ENCODE data around the gene SLC25A34.

The SLC25A34 gene

GRCh38 chr1:15712168-15712567, 23.9 kb upstream of the SLC25A34 start:
- DNase-seq (ENCODE audit: low read depth in 4 of 4, low spot score in 1 of 4) = no peak

GRCh38 chr1:15714406-15715136, 21.5 kb upstream of the SLC25A34 start:
- DNase-seq (ENCODE audit: low read depth in 4 of 4, low spot score in 1 of 4) = no peak

- no peak for DNase-seq (ENCODE audit: low read depth in 4 of 4, low spot score in 1 of 4)
These were observed 18.5 kb upstream of the SLC25A34 start for GRCh38 chr1:15717418-15718125.

- no peak for DNase-seq (ENCODE audit: low read depth in 4 of 4, low spot score in 1 of 4)
These were observed 17.9 kb upstream of the SLC25A34 start for GRCh38 chr1:15718199-15718601.

- no peak for DNase-seq (ENCODE audit: low read depth in 4 of 4, low spot score in 1 of 4)
These were observed 16.5 kb upstream of the SLC25A34 start for GRCh38 chr1:15719381-15720120.

GRCh38 chr1:15720861-15721260, 15.2 kb upstream of the SLC25A34 start:
- DNase-seq (ENCODE audit: low read depth in 4 of 4, low spot score in 1 of 4) = no peak

- DNase-seq (ENCODE audit: low read depth in 4 of 4, low spot score in 1 of 4) = no peak
These were observed 13.6 kb upstream of the SLC25A34 start for GRCh38 chr1:15722411-15722810.

GRCh38 chr1:15722836-15723532, 13.1 kb upstream of the SLC25A34 start:
- no peak for DNase-seq (ENCODE audit: low read depth in 4 of 4, low spot score in 1 of 4)

GRCh38 chr1:15723631-15724246, 12.3 kb upstream of the SLC25A34 start:
- no peak for DNase-seq (ENCODE audit: low read depth in 4 of 4, low spot score in 1 of 4)

- DNase-seq (ENCODE audit: low read depth in 4 of 4, low spot score in 1 of 4) = no peak
These were observed 10.8 kb upstream of the SLC25A34 start for GRCh38 chr1:15724949-15725880.

- no peak for DNase-seq (ENCODE audit: low read depth in 4 of 4, low spot score in 1 of 4)
These were observed 9.6 kb upstream of the SLC25A34 start for GRCh38 chr1:15726508-15726907.

GRCh38 chr1:15727021-15727420, 9.0 kb upstream of the SLC25A34 start:
- no peak for DNase-seq (ENCODE audit: low read depth in 4 of 4, low spot score in 1 of 4)

GRCh38 chr1:15727424-15727823, 8.6 kb upstream of the SLC25A34 start:
- DNase-seq (ENCODE audit: low read depth in 4 of 4, low spot score in 1 of 4) = no peak

GRCh38 chr1:15727866-15728534, 8.1 kb upstream of the SLC25A34 start:
- DNase-seq (ENCODE audit: low read depth in 4 of 4, low spot score in 1 of 4) = no peak

- DNase-seq (ENCODE audit: low read depth in 4 of 4, low spot score in 1 of 4) = no peak
These were observed 7.0 kb upstream of the SLC25A34 start for GRCh38 chr1:15728937-15729657.

GRCh38 chr1:15730423-15730822, 5.6 kb upstream of the SLC25A34 start:
- no peak for DNase-seq (ENCODE audit: low read depth in 4 of 4, low spot score in 1 of 4)

- no peak for DNase-seq (ENCODE audit: low read depth in 4 of 4, low spot score in 1 of 4)
These were observed 5.1 kb upstream of the SLC25A34 start for GRCh38 chr1:15730936-15731335.
